ENCODE measurements around the gene CHRNG. TPM values are rescaled to one million over a fixed set of nuclear protein-coding genes. Genes with fewer than 3 reads are reported as not detected.
A peak's percentile ranks its signal among the peaks of the same experiment; 100 is the strongest.

The CHRNG gene
- total RNA-seq, 1 donor from 2014 or later, result not detected

DNA sequence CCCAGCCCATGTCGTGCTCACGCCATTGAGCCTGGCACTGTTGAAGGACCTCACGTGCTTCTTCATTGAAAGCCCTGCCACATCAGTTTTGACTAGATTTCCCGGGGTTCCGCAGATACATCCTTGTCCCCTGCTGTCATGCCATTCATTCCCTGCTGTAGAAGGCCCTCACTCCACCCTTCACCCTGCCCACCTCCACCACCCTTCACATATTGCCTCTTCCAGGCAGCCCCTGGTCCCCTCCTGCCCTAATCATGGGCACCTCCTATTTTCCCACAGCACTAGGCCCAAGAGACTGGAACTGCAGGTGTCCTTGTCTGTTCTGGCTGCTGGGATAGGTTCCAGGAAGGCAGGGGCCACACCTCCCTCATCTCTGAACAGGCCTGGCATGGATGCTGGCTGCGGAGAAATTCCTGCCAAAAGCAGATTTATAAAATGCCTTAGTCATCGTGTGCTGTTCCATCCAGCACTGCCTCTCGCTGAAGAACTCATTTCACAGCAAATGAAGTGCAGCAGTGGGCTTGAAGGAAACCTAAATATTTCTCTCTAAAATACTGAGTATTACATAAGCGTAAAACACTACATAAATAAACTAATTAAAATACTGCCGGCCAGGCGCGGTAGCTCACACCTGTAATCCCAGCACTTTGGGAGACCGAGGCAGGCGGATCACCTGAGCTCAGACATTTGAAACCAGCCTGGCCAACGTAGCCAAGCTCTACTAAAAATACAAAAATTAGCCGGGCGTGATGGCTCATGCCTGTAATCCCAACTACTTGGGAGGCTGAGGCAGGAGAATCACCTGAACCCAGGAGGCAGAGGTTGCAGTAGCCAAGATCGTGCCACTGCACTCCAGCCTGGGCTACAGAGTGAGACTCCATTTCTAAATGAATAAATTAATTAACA, 49.4 kb downstream of the CHRNG start:
- TF ChIP-seq, protein P1, sequence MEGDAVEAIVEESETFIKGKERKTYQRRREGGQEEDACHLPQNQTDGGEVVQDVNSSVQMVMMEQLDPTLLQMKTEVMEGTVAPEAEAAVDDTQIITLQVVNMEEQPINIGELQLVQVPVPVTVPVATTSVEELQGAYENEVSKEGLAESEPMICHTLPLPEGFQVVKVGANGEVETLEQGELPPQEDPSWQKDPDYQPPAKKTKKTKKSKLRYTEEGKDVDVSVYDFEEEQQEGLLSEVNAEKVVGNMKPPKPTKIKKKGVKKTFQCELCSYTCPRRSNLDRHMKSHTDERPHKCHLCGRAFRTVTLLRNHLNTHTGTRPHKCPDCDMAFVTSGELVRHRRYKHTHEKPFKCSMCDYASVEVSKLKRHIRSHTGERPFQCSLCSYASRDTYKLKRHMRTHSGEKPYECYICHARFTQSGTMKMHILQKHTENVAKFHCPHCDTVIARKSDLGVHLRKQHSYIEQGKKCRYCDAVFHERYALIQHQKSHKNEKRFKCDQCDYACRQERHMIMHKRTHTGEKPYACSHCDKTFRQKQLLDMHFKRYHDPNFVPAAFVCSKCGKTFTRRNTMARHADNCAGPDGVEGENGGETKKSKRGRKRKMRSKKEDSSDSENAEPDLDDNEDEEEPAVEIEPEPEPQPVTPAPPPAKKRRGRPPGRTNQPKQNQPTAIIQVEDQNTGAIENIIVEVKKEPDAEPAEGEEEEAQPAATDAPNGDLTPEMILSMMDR (IDR thresholded peaks at IDR 0.05; ENCODE audit: insufficient read depth, low read length, severe bottlenecking), result no peak
- no peaks in the 10 kb centered on the region for H3K27me3 ChIP-seq (ENCODE audit: control insufficient read depth, insufficient read depth, low read length)
- H3K4me3 ChIP-seq (ENCODE audit: low read depth, low read length), result no peak overlapping the region
- FAIRE-seq (peak; percentile 89), DNase-seq (ENCODE audit: low read depth) (peak; percentile 80)
- H3K36me3 ChIP-seq (ENCODE audit: control insufficient read depth, insufficient read depth, low read length), result no peaks in the 10 kb centered on the region

DNA sequence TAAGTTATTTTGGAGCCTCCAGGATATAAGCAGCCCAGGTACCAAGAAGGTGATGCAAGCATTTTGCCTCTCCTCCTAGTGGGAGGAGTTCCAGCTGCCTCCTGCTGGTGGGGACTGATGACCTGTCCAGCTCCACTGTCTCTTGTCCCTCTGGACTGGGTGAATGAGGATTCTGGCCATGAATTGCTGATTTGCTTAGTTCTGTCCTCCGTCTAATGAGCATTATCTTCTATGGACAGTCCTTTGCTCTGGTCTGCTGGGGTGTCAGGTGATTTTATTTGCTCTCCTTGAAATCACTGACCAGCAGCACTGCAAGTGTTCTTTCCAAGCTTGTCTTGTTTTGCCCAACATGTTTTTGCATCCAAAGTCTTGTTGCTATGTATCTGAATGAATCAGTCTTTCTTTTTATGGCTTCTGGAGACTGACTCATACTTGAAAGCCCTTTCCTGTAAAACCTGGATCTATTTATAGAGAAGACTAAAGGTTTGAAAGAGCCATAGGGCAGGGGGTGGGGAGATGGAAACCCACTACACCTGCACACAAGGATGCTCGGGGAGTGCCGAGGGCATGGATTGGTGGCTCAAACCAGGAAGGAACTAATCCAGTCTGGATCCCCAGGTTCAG, 53.4 kb downstream of the CHRNG start:
- TF ChIP-seq, protein P1 (IDR thresholded peaks at IDR 0.05; ENCODE audit: insufficient read depth, low read length, severe bottlenecking), result peak; percentile 56
- Histone ChIP-seq H3K36me3 (ENCODE audit: control insufficient read depth, insufficient read depth, low read length) (no peaks in the 10 kb centered on the region), H3K27me3 (ENCODE audit: control insufficient read depth, insufficient read depth, low read length) (no peaks in the 10 kb centered on the region), H3K4me3 (ENCODE audit: low read depth, low read length) (no peak overlapping the region)
- peak; percentile 97 for DNase-seq (ENCODE audit: low read depth)
- no peak for FAIRE-seq

DNA sequence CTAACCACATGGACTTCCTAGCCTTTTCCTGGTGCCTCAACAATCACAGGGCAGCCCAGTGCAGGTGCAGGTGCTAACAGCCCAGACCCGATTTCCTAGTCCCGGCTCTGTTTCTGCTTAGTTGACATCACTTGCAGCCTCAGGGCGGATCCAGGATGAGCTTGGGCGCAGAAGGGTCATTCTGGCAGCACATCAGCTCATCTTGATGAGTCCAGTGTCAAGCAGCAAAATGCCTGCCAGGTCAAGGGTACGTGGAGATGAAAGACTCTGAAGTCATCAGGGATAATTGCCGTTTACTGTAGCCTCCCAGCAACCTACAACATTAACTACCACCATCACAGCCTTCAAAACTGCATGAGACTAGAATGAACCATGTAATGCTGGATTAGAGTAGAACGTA, 54.5 kb downstream of the CHRNG start:
- H3K27me3 ChIP-seq (ENCODE audit: control insufficient read depth, insufficient read depth, low read length), result no peaks in the 10 kb centered on the region
- no peaks in the 10 kb centered on the region for H3K36me3 ChIP-seq (ENCODE audit: control insufficient read depth, insufficient read depth, low read length)
- TF ChIP-seq, protein P1 (IDR thresholded peaks at IDR 0.05; ENCODE audit: insufficient read depth, low read length, severe bottlenecking), result no peak
- no peak overlapping the region for H3K4me3 ChIP-seq (ENCODE audit: low read depth, low read length)
- DNase-seq (ENCODE audit: low read depth) (no peak), FAIRE-seq (no peak)

Other genes with a start within 250 kb of the CHRNG start
- not detected in 2 replicates for gene ALPP, start 160.9 kb upstream of the CHRNG start, total RNA-seq
- gene ALPG, start 132.8 kb upstream of the CHRNG start, total RNA-seq, result not detected in 2 replicates
- not detected in 2 replicates for gene ALPI, start 83.5 kb upstream of the CHRNG start, total RNA-seq
- gene ECEL1, start 51.9 kb upstream of the CHRNG start, total RNA-seq, result not detected in 2 replicates
- gene PRSS56, start 19.3 kb upstream of the CHRNG start, total RNA-seq, result not detected in 2 replicates
- gene CHRND, start 13.5 kb upstream of the CHRNG start, total RNA-seq, result not detected in 2 replicates
- gene TIGD1, start 10.9 kb downstream of the CHRNG start, total RNA-seq, result 1.1 and 1.5 TPM in 2 replicates
- 45.3 and 89.0 TPM in 2 replicates for gene EIF4E2, start 11.0 kb downstream of the CHRNG start, total RNA-seq
- gene EFHD1, start 93.9 kb downstream of the CHRNG start, total RNA-seq, result not detected in 2 replicates
- gene GIGYF2, start 157.6 kb downstream of the CHRNG start, total RNA-seq, result 44.0 and 57.0 TPM in 2 replicates
- not detected in 2 replicates for gene KCNJ13, start 236.9 kb downstream of the CHRNG start, total RNA-seq

Measured in bronchial epithelial cell (primary cell).